Endothelial cell of umbilical vein (primary cell): ENCODE measurements around the gene CLCA4. TPM values are rescaled to one million over a fixed set of nuclear protein-coding genes. Genes with fewer than 3 reads are reported as not detected.

Experiments
- BruUV-seq: library from RNA; stranded (reverse); fragments of 400-500 nt; replicated peaks from 2 replicates; lab custom pipeline; 2021; lab: Mats Ljungman, UMichigan
- CTCF ChIA-PET: fragments of 300-600, 350-600 bp; sonication (Branson Sonifier 250); formaldehyde crosslinking; loops from one replicate; lab custom pipeline; 2021; ENCODE audit warnings: antibody characterized with exemption, inconsistent platforms; lab: Charles Lee
- POLR2A ChIA-PET: fragments of 300-600, 350-600 bp; sonication (Branson Sonifier 250); formaldehyde crosslinking; loops from one replicate; lab custom pipeline; 2021; ENCODE audit warnings: antibody characterized with exemption, inconsistent platforms; lab: Charles Lee
- DNase-seq: peaks from one replicate; pipeline ENCODE4 v3.0.0-alpha.2; 2011; ENCODE audit warnings: low read depth, low spot score
- FAIRE-seq: peaks from 2 replicates; lab custom pipeline; 2011; peaks lifted over from hg19 to GRCh38; lab: Jason Lieb, UNC
- H2AFZ ChIP-seq: 2 replicates; pipeline ENCODE4 v1.6.0; 2012; ENCODE audit warnings: low read depth, low read length, control low read depth, inconsistent platforms
- H3K27ac ChIP-seq: 2 replicates; pipeline ENCODE4 v1.5.1; 2011; ENCODE audit warnings: low read depth, mild to moderate bottlenecking, control low read depth, low read length, moderate library complexity; ENCODE audit not compliant: insufficient read depth
- H3K27me3 ChIP-seq, 2 experiments: 2 replicates each; pipeline versions ENCODE4 v1.6.0 to v1.6.1; 2011; ENCODE audit warnings: low read length in 2 of 2, mixed read lengths in 1 of 2; ENCODE audit not compliant: control insufficient read depth in 2 of 2, insufficient read depth in 2 of 2
- H3K36me3 ChIP-seq, 2 experiments: 2 replicates in 1 of 2; 3 replicates in 1 of 2; pipeline ENCODE4 v1.5.1; 2011; ENCODE audit warnings: low read length in 2 of 2, mild to moderate bottlenecking in 1 of 2, moderate library complexity in 1 of 2; ENCODE audit not compliant: control insufficient read depth in 2 of 2, insufficient read depth in 2 of 2; ENCODE audit errors: extremely low read depth in 1 of 2
- H3K4me1 ChIP-seq: 3 replicates; pipeline ENCODE4 v1.5.1; 2011; ENCODE audit warnings: mild to moderate bottlenecking, low read length; ENCODE audit not compliant: control insufficient read depth, insufficient read depth; ENCODE audit errors: extremely low read depth
- H3K4me2 ChIP-seq: 2 replicates; pipeline ENCODE4 v1.6.1; 2011; ENCODE audit warnings: low read length, control low read depth, mixed read lengths; ENCODE audit not compliant: insufficient read depth
- H3K4me3 ChIP-seq, 3 experiments: fragments of 200-600 bp in 1 of 3; sonication (generic), shearing (Covaris generic) in 1 of 3; replicated peaks in 1 of 3; 2 replicates each; pipeline ENCODE4 v1.5.1; 2011 to 2016; ENCODE audit warnings: control low read depth in 3 of 3, low read length in 3 of 3, mild to moderate bottlenecking in 2 of 3, inconsistent platforms in 1 of 3, low read depth in 1 of 3, moderate library complexity in 1 of 3; ENCODE audit not compliant: insufficient read depth in 1 of 3
- H3K79me2 ChIP-seq: 2 replicates; pipeline ENCODE4 v1.6.0; 2012; ENCODE audit warnings: low read length, inconsistent platforms; ENCODE audit not compliant: control insufficient read depth, insufficient read depth
- H3K9ac ChIP-seq: replicated peaks from 2 replicates; pipeline ENCODE3; 2011; ENCODE audit warnings: low read length, control low read depth; ENCODE audit not compliant: insufficient read depth; ENCODE audit errors: extremely low read depth
- H3K9me1 ChIP-seq: replicated peaks from 3 replicates; pipeline ENCODE4 v1.6.0; 2011; ENCODE audit warnings: mild to moderate bottlenecking, low read length; ENCODE audit not compliant: control insufficient read depth, insufficient read depth; ENCODE audit errors: extremely low read depth
- H3K9me3 ChIP-seq: replicated peaks from 2 replicates; pipeline ENCODE4 v1.5.1; 2012; ENCODE audit warnings: low read length, inconsistent platforms; ENCODE audit not compliant: control insufficient read depth, insufficient read depth
- H4K20me1 ChIP-seq: replicated peaks from 2 replicates; pipeline ENCODE3; 2011; ENCODE audit warnings: mild to moderate bottlenecking, low read length; ENCODE audit not compliant: control insufficient read depth, insufficient read depth; ENCODE audit errors: extremely low read depth
- FOS ChIP-seq: IDR thresholded peaks from 2 replicates; pipeline ENCODE4 v1.6.1; 2011; ENCODE audit warnings: mild to moderate bottlenecking, low read length, moderate library complexity, borderline replicate concordance; ENCODE audit not compliant: insufficient read depth
- GATA2 ChIP-seq: IDR thresholded peaks from 2 replicates; pipeline ENCODE4 v1.7.0; 2011; ENCODE audit warnings: low read depth, mild to moderate bottlenecking, moderate library complexity, mixed read lengths, low read length; ENCODE audit not compliant: insufficient read length, insufficient read depth
- JUN ChIP-seq: IDR thresholded peaks from 2 replicates; pipeline ENCODE4 v1.6.1; 2011; ENCODE audit warnings: borderline replicate concordance, low read depth; ENCODE audit not compliant: insufficient read length, insufficient read depth
- POLR2AphosphoS5 ChIP-seq: IDR thresholded peaks from 2 replicates; pipeline ENCODE4 v1.6.1; 2012; ENCODE audit warnings: low read depth, mild to moderate bottlenecking, control low read depth, low read length, moderate library complexity; ENCODE audit not compliant: insufficient read depth
- dilution Hi-C: fragments of 300-500 bp; cut with MboI; formaldehyde crosslinking; loops from one replicate; pipeline ENCODE4 v1.15.0; 2019; ENCODE audit warnings: low sequenced_read_pairs; ENCODE audit not compliant: extremely low pct_ligation_motif_present
- intact Hi-C: fragments of 100-400 bp; cut with micrococcal nuclease; formaldehyde crosslinking; loops from one replicate; pipeline ENCODE4 v1.10.0; 2022
- polyA plus RNA-seq, 4 experiments: library from polyadenylated mRNA; depleted of rRNA in 3 of 4; stranded (reverse) in 3 of 4; unstranded in 1 of 4; fragments of >200 nt; gene quantifications; 2 replicates each; pipeline versions ENCODE4 v1.2.1 to v1.2.3, GENCODE V29; 2011 to 2012; ENCODE audit warnings: missing spikeins in 1 of 4
- total RNA-seq: library from RNA; stranded (reverse); gene quantifications from 2 replicates; pipeline ENCODE4 v1.2.3, GENCODE V29; 2021

Gene CLCA4
- total and polyA plus RNA-seq, 2 donors (not counting 3 experiments of a cell fraction or from before 2014, with no cell fraction given): not detected

DNA sequence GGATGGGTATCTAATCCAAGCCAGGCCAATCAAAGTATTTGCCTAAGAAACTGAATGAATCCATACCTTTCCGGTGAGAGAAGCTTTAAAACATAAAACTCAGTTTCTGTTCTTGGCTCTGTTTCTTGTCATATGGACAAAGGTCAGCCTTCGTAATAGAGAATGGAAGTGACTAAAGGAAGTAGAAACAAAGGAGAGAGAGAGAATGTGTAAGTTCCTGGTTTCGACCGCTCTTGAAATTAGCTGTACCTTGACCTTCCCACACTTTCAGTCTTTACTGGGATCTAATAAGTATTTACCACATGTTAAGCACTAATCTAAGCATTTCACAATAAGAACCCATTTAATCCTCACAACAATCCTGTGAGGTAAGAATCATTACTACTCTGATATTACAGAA lies 19.6 kb upstream of the CLCA4 start:
- CTCF ChIA-PET: interaction anchor here (0.7 to 1.5 kb wide), 4 partner anchors 9 to 177 kb away, joined by 3 to 5 read pairs (median 4); partner anchors contain the start of gene SH3GLB1
- peak overlapping the region; percentile 63 for H3K27ac ChIP-seq
- peak; percentile 91 for DNase-seq
- intact Hi-C loops (no loop called here), dilution Hi-C loops (no loop called here)
- no TSS peak for BruUV-seq
- peak; percentile 42 for TF ChIP-seq JUN
- no peak for TF ChIP-seq GATA2
- peak; percentile 37 for TF ChIP-seq FOS
- peak; percentile 30 for TF ChIP-seq POLR2AphosphoS5
- POLR2A ChIA-PET: no interaction called here
- no peaks in the 10 kb centered on the region for H3K36me3 ChIP-seq
- no peaks in the 10 kb centered on the region for H4K20me1 ChIP-seq
- H3K4me1 ChIP-seq: peaks cover 12% of the 10 kb centered on the region
- peak overlapping the region; percentile 51 for H3K9ac ChIP-seq
- H3K4me2 ChIP-seq: peak overlapping the region; percentile 68
- no peaks in the 10 kb centered on the region for H3K9me3 ChIP-seq
- no peak overlapping the region for H3K4me3 ChIP-seq
- no peaks in the 10 kb centered on the region for H3K27me3 ChIP-seq
- peak overlapping the region; percentile 17 for H2AFZ ChIP-seq
- H3K9me1 ChIP-seq: no peaks in the 10 kb centered on the region
- no peaks in the 10 kb centered on the region for H3K79me2 ChIP-seq
- FAIRE-seq: peak; percentile 95

- POLR2A ChIA-PET: no interaction called here
- CTCF ChIA-PET: no interaction called here
- FAIRE-seq: no peak
These were observed 16.6 kb upstream of the CLCA4 start for GRCh38 chr1:86530211-86530845.

More at GRCh38 chr1:86530211-86530845, 16.6 kb upstream of the CLCA4 start:
- Histone ChIP-seq H3K9me3 (no peaks in the 10 kb centered on the region), H4K20me1 (no peaks in the 10 kb centered on the region), H3K36me3 (no peaks in the 10 kb centered on the region), H3K9ac (no peak overlapping the region), H2AFZ (no peak overlapping the region), H3K27ac (no peak overlapping the region), H3K4me2 (no peak overlapping the region), H3K4me3 (no peak overlapping the region), H3K79me2 (no peaks in the 10 kb centered on the region), H3K27me3 (no peaks in the 10 kb centered on the region), H3K4me1 (peaks cover 12% of the 10 kb centered on the region), H3K9me1 (no peaks in the 10 kb centered on the region)
- no TSS peak for BruUV-seq
- intact Hi-C loops: no loop called here
- dilution Hi-C loops: no loop called here
- no peak for DNase-seq
- TF ChIP-seq FOS (no peak), GATA2 (no peak), JUN (no peak), POLR2AphosphoS5 (no peak)
